Measurements from ENCODE around the gene ZRANB3.

DNA sequence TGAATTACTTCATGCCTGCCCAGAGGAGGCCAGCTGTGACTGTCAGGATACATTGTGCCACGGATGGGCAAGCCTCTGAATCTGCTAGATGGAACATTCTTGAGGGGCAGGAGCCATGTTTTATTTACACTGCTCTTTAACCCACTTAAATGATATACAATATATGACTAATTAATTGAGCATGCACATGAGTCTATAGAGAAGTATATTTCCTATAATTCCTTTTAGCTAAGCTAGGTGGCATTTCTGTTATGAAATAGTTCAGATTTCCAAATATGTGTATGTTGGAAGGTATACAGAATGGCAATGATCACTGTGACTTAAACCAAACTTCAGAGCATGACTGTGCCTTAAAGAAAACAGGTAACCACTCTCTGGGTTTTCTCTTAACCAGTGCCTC is 347.2 kb downstream of the ZRANB3 start:
- TF ChIP-seq POLR2A (IDR thresholded peaks at IDR 0.05) (no peak), POLR2AphosphoS5 (IDR thresholded peaks at IDR 0.05) (no peak)
- TF ChIP-seq, protein P1, sequence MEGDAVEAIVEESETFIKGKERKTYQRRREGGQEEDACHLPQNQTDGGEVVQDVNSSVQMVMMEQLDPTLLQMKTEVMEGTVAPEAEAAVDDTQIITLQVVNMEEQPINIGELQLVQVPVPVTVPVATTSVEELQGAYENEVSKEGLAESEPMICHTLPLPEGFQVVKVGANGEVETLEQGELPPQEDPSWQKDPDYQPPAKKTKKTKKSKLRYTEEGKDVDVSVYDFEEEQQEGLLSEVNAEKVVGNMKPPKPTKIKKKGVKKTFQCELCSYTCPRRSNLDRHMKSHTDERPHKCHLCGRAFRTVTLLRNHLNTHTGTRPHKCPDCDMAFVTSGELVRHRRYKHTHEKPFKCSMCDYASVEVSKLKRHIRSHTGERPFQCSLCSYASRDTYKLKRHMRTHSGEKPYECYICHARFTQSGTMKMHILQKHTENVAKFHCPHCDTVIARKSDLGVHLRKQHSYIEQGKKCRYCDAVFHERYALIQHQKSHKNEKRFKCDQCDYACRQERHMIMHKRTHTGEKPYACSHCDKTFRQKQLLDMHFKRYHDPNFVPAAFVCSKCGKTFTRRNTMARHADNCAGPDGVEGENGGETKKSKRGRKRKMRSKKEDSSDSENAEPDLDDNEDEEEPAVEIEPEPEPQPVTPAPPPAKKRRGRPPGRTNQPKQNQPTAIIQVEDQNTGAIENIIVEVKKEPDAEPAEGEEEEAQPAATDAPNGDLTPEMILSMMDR (IDR thresholded peaks at IDR 0.05), result no peak
